HG03064 (cell line): ENCODE results near the gene PFN4.

Source experiments
- ATAC-seq: cut with Tn5 transposase; IDR thresholded peaks from one replicate; pipeline ENCODE4 v1.9.1; 2021; ENCODE audit warnings: low read depth; ENCODE audit not compliant: unreplicated experiment

The PFN4 gene

DNA sequence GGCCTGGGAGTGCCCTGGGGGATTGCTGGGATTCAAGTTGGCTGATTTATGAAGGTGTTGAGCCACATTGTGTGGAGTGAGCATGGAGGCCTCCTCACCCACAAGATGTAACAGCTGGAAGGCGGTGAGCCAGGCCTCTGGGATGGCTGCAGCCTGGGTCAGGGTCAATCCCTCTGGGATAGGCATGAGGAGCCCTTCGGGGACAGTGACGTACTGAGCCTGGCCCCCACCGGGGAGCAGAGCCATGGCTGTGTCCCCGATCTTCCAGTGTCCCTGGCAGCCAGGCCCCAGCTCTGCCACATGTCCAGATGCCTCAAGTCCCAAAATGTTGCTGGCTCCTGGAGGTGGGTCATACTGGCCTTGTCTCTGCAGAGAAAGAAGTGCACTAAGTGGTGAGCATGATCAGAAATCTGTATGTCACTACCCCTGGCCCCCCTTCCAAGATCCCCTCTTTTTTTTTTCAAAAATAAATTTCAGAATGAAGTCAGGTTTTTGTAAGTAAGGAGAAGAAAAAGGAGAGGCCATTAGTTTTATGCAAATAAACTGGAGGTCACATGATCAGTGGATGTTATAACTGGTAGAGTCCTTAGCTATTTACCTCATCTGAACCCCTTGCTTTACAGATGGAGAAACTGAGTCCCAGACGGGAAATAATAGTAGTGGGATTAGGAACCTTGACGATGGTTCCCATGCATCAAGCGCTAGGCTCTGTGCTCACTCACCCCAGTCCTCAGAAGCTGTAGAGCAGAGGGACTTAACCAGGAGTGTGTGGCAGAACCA, 40.2 kb downstream of the PFN4 start:
- no peak for ATAC-seq

- no peak for ATAC-seq
Observed at GRCh38 chr2:24080701-24081100, 42.4 kb downstream of the PFN4 start.

GRCh38 chr2:24077879-24078278, 45.3 kb downstream of the PFN4 start:
- ATAC-seq: no peak

- ATAC-seq: no peak
Observed at GRCh38 chr2:24077535-24077877, 45.6 kb downstream of the PFN4 start.

DNA sequence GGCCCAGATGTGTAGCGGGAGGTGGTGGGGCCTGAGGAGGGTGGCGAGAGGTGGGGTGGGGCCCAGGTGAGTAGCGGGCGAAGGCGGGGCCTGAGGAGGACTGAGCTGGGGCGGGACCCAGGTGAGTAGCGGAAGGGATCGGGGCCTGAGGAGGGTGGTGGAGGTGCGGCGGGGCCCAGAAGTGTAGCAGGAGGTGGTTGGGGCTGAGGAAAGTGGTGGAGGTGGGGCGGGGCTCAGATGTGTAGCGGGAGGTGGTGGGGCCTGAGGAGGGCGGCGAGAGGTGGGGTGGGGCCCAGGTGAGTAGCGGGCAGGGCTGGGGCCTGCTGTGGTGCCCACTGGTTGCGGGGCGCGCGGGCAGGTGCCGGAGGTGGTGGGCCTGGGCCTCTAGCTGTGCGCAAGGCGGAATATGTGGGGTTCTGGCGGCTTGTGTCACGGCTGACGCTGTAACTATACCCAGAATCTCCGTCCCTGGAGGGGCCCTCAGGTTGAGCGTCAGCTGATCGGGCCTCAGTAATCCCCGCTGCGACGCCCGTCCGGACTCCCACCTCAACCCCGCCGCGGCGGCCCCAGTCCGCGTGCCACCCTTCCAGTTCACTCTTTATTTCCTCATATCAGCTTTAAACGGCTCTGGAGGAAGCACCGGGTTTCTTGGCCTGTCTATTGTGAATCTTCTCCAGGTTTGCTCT, 46.1 kb downstream of the PFN4 start:
- ATAC-seq: peak; percentile 18

DNA sequence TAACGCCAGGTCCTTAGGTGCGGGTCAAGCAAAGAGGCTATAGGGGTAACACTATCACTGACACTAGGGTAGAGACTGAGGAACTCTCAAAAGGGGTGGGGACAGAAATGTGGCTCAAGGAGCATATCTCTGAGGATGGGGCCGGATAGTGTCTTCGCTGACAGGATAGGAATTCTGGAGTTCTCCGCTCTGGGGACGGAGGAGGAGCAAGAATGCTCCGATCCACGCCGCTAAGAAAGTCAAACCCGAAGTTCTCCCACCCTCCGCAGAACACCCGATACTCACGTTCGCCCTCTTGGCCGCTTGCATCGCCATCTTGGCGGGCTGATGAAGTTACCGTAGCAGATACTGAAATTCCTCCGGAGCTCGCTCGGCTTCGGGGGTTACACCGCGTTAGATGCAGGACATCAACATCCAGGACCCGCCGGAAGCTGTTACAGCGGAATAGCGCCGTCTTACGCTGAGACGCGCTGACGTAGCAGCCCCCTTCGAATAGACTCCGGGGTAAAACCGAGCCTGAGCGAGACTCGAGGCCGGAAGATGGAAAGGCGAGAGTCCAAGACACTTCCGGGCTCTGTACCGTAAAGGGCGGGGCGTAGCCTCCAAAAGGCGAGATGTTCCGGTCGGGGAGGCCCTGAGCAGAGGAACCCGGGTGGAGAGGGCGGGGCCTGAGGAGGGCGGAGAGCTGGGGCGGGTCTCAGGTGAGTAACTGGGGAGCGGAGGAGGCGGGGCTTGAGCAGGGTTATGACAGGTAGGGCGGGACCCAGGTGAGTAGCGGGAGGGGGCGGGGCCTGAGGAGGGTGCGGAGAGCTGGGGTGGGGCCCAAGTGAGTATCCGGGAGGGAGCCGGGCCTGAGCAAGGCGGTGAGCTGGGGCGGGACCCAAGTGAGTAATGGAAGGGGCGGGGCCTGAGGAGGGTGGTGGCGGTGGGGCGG, 47.0 kb downstream of the PFN4 start, which contains the start of gene SF3B6:
Gene SF3B6 (minus strand): TSS at position 412 of the 934 bp plus-strand sequence. CDS start 97 bp downstream, at position 315.
- peak; percentile 94 for ATAC-seq

GRCh38 chr2:24075259-24075658, 47.9 kb downstream of the PFN4 start:
- no peak for ATAC-seq

GRCh38 chr2:24073816-24074215, 49.3 kb downstream of the PFN4 start:
- no peak for ATAC-seq

DNA sequence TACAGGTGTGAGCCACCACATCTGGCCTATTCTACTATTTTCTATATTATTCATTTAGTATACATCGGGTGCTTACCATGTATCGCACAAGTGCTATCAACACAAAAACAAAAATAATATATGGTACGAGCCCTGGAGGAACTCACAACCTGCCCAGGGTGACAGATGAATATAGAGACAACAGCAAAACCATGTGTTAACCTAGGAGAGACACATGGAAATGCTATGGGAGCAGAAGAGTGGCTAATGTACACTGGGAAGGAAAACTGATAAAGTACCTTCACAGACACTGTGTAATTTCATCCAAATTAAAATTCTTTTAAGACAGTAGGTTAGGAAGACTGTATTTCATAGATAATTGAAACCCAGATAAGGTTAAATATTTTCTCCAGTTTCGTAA, 50.9 kb downstream of the PFN4 start:
- no peak for ATAC-seq

GRCh38 chr2:24065341-24065740, 57.8 kb downstream of the PFN4 start:
- no peak for ATAC-seq
